ENCODE measurements around the gene EXOC4.

- TF ChIP-seq BCL11A (IDR thresholded peaks at IDR 0.05; ENCODE audit: low read depth in 2 of 2, low read length in 2 of 2): no peak
- TF ChIP-seq MAFK (IDR thresholded peaks at IDR 0.05; ENCODE audit: low read depth, low read length): no peak
- TF ChIP-seq CTCF (IDR thresholded peaks at IDR 0.05; ENCODE audit: control extremely low read depth in 1 of 3, insufficient read depth in 1 of 3, low read depth in 1 of 3, low read length in 3 of 3): no peak
- TF ChIP-seq NRF1 (IDR thresholded peaks at IDR 0.05; ENCODE audit: low read depth, low read length): no peak
- no peak for TF ChIP-seq TCF12 (IDR thresholded peaks at IDR 0.05; ENCODE audit: low read depth, low read length)
- no peak for TF ChIP-seq RBBP5 (IDR thresholded peaks at IDR 0.05; ENCODE audit: borderline replicate concordance, low read depth, low read length)
- no peak for TF ChIP-seq GTF2F1 (IDR thresholded peaks at IDR 0.05; ENCODE audit: borderline replicate concordance, low read depth, low read length)
- TF ChIP-seq SIX5 (IDR thresholded peaks at IDR 0.05; ENCODE audit: low read depth, low read length): no peak
- no peak for TF ChIP-seq POLR2AphosphoS5 (IDR thresholded peaks at IDR 0.05; ENCODE audit: low read depth, low read length)
- no peak for TF ChIP-seq SIN3A (conservative IDR thresholded peaks at IDR 0.05 in 1 of 2, IDR thresholded peaks at IDR 0.05 in 1 of 2; ENCODE audit: low read depth in 1 of 2, low read length in 2 of 2)
- TF ChIP-seq ZNF274 (IDR thresholded peaks at IDR 0.05; ENCODE audit: borderline replicate concordance, extremely low read depth, low read length): no peak
- TF ChIP-seq NANOG (IDR thresholded peaks at IDR 0.05; ENCODE audit: insufficient read depth, low read depth, low read length, poor library complexity, severe bottlenecking): no peak
- no peak for TF ChIP-seq GABPA (IDR thresholded peaks at IDR 0.05; ENCODE audit: borderline replicate concordance, insufficient read depth, low read length)
Observed at GRCh38 chr7:133258174-133258573, 5.3 kb downstream of the EXOC4 start.
